ENCODE measurements around the gene KRT15.

- TF ChIP-seq EP300 (IDR thresholded peaks at IDR 0.05) (no peak), CTCF (IDR thresholded peaks at IDR 0.05) (no peak)
Measured at GRCh38 chr17:41474863-41475262, 43.8 kb downstream of the KRT15 start.

All from upper lobe of left lung (tissue), 4 donors.